Measurements from ENCODE around the gene PYY.

DNA sequence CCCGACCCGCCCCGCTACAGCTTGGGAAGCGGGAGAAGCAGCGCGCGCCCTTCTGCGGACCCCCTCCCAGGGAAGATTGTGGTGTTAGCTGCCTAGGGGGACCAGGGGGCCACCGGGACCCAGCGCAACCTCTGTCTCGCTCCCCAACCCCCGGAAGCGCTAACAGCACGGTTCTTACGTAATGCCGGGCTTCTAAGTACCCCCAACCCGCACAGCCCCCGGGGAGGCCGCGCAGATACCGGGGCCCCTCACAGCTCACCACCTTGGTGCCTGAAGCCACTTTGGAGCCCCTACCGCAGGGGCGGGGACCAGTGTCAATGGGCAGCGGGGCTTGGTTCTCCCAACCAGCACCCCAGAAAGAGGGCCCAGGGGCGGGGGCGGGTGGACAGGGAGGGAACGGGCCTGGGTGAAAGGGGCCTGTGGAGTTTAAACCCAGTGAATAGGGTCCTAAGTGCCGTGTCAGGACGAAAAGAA lies 46.8 kb downstream of the PYY start:
- TF ChIP-seq, protein P1, sequence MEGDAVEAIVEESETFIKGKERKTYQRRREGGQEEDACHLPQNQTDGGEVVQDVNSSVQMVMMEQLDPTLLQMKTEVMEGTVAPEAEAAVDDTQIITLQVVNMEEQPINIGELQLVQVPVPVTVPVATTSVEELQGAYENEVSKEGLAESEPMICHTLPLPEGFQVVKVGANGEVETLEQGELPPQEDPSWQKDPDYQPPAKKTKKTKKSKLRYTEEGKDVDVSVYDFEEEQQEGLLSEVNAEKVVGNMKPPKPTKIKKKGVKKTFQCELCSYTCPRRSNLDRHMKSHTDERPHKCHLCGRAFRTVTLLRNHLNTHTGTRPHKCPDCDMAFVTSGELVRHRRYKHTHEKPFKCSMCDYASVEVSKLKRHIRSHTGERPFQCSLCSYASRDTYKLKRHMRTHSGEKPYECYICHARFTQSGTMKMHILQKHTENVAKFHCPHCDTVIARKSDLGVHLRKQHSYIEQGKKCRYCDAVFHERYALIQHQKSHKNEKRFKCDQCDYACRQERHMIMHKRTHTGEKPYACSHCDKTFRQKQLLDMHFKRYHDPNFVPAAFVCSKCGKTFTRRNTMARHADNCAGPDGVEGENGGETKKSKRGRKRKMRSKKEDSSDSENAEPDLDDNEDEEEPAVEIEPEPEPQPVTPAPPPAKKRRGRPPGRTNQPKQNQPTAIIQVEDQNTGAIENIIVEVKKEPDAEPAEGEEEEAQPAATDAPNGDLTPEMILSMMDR (conservative IDR thresholded peaks at IDR 0.05), result no peak
- TF ChIP-seq ZFX (IDR thresholded peaks at IDR 0.05), result no peak
